Measurements from ENCODE around the gene MS4A10.
"Not testable (repeated sequence)": the region's sequence is repeated elsewhere in the genome, so short reads cannot be mapped to it uniquely, and the experiment has no call there.

Gene MS4A10

DNA sequence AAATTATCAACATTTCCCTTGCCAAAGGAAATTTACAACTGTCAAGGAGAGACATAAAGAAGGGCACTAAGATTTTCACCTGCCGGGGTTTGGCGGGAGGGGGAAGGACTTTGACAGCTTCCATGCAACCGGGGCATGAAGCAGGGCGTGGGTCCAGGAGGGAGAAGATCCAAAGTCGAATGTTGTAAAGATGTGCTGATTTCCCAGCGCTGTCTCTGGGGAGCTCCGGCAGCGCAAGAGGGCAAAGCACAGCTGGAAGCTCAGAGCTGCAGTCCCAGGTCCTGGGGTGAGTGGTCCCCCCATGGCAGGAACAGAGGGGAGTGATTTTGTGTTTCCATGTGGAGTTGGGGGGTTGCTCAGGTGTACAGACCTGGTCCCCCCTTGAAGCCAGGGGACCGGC lies at the start of gene MS4A10:
TSS of gene MS4A10 (plus strand) at position 198 of the 400 bp plus-strand sequence. CDS start 5,003 bp downstream, outside the sequence.
- DNase-seq (ENCODE audit: low read depth) = no peak

DNA sequence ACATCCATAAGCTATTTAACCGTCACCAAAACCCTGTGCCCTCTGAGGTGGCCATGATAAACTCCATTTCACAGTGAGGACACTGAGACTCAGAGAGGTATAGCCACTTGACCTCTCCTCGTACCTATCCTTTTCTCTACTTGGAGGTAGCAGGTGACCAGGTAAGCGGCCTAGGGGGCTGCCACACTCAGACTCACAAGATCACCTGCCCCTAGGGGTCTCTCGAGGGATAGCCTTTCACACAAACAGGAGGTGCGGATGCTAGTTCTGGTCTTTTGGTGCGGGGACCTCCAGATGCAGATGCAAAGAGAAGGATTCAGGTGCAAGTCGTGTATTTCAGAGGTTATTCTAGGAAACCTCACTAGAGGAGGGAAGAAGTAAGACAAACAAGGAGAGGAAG lies 46.0 kb upstream of the MS4A10 start:
- no peak overlapping the region for H3K4me3 ChIP-seq (ENCODE audit: low read depth, low read length)
- DNase-seq (ENCODE audit: low read depth) = no peak

More for the DNA sequence above, at the start of gene MS4A10:
- no peak within 1 kb of the TSS for H3K4me3 ChIP-seq (ENCODE audit: low read depth, low read length)

DNA sequence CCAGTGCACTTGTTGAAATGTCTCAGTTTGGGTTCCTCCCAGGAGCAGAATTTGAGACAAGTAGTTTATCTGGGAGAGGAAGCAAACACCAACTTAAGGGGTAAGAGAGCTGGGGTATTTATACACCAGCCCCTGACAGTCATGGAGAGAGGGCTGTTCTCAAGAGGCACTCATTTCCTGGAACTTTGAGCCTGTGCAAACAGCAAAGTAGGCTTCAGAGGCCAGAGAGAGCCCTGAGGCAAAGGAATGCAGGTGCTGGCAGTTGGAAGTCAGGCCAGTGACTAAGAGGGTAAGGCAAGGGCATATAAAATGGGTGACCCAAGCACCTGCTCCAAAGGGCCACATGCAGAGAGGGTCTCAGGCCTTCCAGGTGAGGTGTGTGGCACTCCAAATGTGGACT lies 44.6 kb upstream of the MS4A10 start:
- H3K4me3 ChIP-seq (ENCODE audit: low read depth, low read length) = no peak overlapping the region
- no peak for DNase-seq (ENCODE audit: low read depth)

DNA sequence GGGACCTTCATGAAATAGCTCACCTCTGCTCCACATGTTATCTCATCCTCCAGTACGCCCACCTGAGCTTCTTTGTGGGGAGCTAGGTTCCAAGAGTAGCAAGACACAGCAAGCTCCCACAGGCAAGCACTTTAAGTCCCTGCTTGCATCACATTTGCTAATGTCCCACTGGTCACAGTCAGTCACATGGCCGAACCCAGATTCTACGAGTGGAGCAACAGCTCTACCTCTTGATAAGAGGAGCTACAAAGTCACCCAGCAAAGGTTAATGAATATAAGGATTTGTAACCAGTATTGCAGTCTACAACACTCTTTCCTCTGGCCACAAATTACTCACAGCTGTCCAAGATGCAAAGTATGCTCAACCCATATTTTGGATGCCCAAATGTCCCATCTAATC lies 43.7 kb upstream of the MS4A10 start:
- no peak overlapping the region for H3K4me3 ChIP-seq (ENCODE audit: low read depth, low read length)
- DNase-seq (ENCODE audit: low read depth) = no peak

DNA sequence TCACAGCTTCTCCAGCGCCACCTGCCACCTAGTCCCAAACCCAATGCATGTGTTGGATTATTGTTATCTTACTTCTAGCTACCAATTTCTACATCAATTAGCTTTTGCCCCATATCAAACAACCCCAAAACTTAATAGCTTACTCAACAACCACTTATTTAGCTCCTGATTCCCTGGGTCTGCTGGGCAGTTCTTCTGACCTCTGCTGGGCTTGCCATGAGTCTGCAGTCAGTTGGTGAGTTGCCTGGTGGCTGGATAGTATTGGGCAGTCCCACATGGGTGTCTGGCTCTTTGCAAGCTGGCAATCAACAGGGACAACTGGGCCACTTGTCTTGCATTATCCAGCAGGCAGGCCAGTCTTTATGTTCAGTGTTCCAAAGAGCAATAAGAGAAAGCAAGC lies 42.1 kb upstream of the MS4A10 start:
- no peak overlapping the region for H3K4me3 ChIP-seq (ENCODE audit: low read depth, low read length)
- no peak for DNase-seq (ENCODE audit: low read depth)

DNA sequence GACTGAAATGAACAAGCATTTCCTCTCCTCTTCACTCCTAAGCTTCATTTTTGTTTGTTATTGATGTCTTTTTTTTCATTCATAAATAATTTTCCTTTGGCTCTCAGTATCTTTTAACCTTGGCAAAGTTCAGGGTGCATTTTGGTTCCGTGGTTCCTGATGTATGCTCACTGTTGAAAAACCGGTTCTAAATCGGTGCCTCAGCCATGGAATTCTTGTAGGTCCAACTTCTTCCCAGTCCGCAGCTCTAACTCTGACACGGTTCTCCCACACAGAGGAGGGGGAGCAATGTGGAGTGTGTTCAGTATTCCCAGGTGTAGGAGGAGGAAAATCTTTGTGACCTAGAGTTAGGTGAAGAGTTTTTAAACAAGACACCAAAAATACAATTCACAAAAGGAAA lies 41.0 kb upstream of the MS4A10 start:
- DNase-seq (ENCODE audit: low read depth) = no peak
- no peak overlapping the region for H3K4me3 ChIP-seq (ENCODE audit: low read depth, low read length)

DNA sequence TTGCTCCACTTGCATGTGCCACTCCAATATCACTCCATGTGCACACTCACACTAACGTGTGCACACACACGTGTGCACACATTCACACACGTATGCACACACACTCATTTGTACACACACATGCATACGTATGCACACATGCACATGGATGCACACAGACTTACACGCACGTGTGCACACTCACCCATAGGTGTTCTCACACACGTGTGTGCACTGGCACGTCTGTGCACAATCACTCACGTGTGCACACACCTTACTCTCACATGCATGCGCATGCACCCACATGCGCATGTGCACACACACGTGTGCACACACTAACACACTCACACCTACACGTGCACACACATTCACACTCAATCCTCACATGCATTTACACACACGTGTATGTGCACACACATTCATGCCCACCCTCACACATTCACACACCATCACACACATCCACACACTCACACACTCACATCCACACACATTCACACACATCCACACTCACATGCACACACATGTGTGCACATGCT lies 37.7 kb upstream of the MS4A10 start:
- H3K4me3 ChIP-seq (ENCODE audit: low read depth, low read length) = no peak overlapping the region
- no peak for DNase-seq (ENCODE audit: low read depth)

DNA sequence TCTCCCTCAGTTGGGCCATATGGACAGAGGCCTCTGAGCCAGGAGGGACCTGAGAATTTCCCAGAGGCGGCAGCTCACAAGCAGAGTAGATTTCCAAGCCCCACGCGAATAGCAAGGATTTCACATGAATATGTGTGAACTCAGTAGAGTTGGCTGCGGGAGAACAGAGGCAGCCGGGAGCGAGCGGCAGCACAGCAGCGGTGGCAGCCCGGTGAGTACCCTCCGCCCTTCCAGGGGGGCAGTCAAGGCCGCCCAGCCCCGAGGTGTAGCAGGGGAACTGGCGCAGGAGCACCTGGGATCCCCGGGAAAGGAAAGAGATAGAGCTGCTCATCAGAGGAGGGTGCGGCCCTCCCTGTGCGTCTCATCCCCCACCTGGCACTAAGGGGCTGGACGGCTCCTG lies 36.9 kb upstream of the MS4A10 start:
- no peak overlapping the region for H3K4me3 ChIP-seq (ENCODE audit: low read depth, low read length)
- DNase-seq (ENCODE audit: low read depth) = no peak

DNA sequence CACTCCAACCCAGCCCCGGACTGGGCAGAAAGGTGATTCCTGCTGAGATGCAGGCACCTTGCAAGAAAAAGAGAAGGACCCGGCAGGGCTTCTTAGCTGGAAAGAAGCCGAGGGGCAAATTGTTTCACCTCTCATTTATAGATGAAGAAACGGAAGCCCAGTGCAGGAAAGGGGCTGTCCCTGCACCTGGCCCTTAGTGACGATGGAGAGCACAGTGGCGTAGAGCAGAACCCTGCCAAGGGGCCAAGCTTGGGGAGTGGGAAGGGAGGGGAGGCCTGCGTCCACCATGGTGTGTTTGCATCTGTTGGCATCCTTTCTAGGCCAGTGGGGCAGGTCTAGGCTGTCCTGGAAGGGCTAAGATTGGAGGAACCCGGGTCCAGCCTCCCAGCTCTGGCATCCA lies 36.3 kb upstream of the MS4A10 start:
- DNase-seq (ENCODE audit: low read depth) = no peak
- no peak overlapping the region for H3K4me3 ChIP-seq (ENCODE audit: low read depth, low read length)

DNA sequence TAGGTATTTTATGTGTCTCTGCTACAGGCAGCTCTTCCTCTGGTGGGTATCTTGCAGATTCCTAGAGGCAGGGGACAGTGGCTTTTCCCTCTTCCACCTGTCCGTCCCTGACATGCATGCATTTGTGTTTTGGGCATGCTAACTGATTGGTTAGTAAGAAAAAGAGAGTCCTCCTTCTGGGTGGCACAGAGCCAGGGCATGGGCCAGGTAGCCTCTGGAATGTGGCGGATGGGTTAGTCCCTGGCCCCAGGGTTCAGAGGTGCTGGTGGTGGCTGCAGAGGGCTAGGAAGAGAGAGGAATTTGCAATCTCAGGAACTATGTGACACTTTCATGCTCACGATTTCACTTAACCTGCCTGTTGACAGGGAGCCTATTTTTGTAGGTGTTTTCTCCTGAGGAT lies 34.2 kb upstream of the MS4A10 start:
- DNase-seq (ENCODE audit: low read depth) = no peak
- no peak overlapping the region for H3K4me3 ChIP-seq (ENCODE audit: low read depth, low read length)

DNA sequence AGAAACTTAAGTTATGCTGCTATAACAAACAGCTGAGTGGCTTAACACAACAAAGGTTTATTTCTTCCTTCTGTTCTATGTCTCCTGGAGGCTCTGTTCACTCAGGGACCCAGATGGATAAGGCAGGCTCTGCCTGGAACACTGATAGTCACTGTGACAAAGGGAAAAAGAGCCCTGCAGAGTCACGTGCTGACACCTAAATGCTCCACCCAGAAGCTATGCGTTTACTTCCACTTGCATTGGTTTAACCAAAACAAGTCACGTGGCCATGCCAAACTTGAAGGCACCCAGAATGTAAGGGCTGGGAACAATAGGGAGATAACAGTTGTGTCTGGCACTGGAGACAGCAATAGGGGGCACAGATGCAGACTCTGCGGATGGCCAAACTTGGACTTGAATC lies 31.8 kb upstream of the MS4A10 start:
- no peak overlapping the region for H3K4me3 ChIP-seq (ENCODE audit: low read depth, low read length)
- DNase-seq (ENCODE audit: low read depth) = no peak

DNA sequence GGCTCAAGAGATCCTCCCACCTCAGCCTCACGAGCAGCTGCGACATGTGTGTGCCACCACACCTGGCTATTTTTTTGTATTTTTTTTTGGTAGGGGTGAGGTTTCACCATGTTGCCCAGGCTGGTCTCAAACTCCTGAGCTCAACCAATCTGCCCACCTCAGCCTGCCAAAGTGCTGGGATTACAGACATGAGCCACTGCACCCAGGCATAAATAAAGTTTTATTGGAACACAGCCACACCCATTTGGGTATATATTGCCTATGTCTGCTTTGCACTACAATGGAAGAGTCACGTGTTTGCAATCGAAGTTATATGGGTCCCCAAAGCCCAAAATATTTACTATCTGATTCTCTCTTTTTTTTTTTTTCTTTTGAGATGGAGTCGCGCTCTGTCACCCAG lies 30.2 kb upstream of the MS4A10 start:
- DNase-seq (ENCODE audit: low read depth) = no peak
- no peak overlapping the region for H3K4me3 ChIP-seq (ENCODE audit: low read depth, low read length)

DNA sequence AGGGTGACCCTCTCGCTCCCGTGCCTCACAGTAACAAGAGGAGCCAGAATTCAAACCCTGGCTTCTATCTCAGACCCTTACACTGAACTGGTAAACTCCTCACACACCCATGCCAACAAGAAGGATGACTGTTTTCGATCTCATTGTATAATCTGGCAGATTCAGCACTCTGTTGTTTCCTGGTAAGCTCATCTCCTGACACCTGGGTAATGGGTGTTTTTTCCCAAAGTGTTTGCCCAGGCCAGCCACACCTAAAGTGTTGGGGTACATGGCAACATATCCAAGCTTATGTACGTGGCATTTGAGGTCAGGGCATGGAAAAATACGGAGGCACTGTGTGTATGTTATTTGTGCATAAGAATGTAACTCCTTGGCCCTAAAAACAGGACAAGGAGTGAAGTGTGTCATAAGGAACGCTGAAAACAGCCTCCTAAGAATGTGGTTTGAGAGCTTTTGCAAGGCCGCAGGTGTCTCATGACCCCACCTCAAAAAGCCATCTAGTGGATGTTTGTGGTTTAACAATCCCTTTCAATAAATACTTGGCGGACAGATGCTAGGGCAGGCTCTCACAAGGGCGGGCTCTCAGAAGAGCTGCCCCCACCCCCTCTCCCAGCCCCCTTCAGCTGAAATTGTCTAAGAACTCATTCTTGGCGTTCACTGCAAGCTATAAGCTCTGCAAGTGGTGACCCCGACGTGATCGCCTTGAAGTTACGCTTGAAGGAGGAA lies 28.7 kb upstream of the MS4A10 start, which contains the start of gene MS4A15:
TSS of gene MS4A15 (plus strand) at position 561 of the 726 bp plus-strand sequence. CDS start 6,867 bp downstream, outside the sequence.
- H3K4me3 ChIP-seq (ENCODE audit: low read depth, low read length) = no peak within 1 kb of the TSS
- DNase-seq (ENCODE audit: low read depth) = no peak

DNA sequence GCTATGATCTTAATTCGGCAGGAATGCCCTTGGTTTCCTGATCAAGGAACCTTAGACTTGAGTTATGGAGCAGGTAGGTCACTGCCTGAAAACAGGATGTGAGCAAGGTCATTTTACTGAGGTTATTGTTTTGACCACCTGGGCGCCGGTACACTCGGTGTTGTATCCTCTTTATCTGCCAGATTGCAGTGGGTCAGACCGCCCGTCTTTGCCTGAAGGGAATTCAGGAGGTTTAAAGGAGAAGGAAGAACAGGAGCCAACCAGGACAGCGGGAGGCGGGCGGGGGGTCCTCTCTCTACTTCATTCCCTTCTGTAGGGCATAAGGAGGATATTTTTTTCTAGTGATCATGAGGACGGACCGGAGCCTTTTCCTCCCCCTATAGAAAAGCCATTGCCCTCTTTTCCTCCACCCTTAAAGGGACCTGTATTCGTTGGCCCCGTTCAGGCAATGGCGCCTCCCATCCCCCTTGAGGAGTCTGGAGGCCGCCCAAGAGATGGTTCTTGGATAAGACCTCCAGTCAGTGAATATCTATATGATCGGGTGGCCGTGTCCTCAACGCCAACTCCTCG lies 27.8 kb upstream of the MS4A10 start:
- no peak overlapping the region for H3K4me3 ChIP-seq (ENCODE audit: low read depth, low read length)
- DNase-seq (ENCODE audit: low read depth) = no peak

DNA sequence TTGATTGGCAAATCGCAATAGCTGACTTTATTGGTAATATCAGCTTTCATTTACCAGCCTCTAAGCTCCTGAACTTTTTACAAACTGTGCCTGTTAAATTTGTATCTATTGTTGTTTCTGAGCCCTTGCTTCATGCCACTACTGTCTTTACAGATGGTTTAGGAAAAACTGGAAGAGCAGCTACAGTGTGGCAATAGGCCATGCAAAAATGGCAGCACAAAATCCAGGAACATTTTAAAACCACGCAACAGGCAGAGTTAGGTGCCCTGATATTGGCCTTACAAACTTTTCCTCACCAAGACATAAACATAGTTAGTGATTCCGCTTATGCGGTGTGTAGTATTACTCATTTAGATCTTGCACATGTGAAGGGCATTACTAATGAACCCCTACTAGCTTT lies 26.5 kb upstream of the MS4A10 start:
- not testable (repeated sequence) for H3K4me3 ChIP-seq (ENCODE audit: low read depth, low read length); DNase-seq (ENCODE audit: low read depth)

DNA sequence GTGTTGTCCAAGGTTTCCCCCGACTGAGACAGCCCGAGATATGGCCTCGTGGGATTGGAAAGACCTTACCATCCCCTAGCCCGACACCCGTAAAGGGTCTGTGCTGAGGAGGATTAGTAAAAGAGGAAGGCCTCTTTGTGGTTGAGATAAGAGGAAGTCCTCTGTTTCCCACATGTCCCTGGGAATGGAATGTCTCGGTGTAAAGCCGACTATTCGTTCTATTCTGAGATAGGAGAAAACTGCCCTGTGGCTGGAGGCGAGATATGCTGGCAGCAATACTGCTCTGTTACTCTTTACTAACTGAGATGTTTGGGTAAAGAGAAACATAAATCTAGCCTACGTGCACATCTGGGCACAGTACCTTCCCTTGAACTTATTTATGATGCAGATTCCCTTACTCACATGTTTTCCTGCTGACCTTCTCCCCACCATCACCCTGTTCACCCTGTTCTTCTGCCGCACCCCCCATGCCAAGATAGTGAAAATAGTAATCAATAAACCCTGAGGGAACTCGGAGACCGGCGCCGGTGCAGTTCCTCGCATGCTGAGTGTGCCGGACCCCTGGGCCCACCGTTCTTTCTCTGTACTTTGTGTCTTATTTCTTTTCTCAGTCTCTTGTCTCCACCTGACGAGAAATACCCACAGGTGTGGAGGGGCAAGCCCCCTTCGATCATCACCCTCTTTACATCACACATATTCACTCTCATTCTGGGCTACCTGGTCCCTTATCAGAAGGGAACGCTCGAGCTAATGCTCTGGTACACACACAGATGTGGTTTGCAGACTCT lies 25.5 kb upstream of the MS4A10 start:
- not testable (repeated sequence) for DNase-seq (ENCODE audit: low read depth); H3K4me3 ChIP-seq (ENCODE audit: low read depth, low read length)

DNA sequence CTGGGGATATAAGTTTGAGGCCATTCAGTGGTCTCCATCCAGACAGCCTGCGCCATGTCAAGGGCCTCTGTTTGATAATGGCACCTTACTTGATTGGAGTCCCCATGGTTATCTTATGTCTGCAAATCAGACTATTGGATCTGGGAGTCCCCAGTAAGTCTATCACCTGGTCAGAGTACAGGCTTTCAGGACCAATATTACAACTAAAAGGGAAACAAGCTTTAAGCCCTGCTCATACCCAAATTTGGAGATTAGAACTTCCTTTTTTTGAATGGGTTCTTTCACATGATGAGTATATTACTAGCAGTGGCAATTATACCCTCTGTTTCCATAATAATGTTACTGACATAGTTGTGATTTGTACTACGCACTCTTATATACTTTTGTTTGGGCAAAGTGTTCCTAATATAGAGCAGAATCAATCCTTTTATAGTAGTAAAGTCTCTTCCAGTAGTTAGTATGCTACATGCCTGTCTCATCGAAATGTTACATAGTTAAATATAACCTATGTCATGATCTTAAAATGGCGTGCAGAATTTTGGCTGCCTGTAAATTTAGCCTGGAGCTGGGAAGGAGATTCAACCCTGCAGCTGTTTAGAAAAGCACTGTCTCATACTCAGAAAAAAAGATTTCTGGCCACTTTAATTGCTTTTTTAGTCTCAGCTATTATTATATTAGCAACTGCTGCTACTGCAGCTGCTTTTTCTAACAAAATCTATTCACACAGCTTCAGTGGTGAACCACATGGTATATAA lies 23.5 kb upstream of the MS4A10 start:
- H3K4me3 ChIP-seq (ENCODE audit: low read depth, low read length) = no peak overlapping the region
- no peak for DNase-seq (ENCODE audit: low read depth)

DNA sequence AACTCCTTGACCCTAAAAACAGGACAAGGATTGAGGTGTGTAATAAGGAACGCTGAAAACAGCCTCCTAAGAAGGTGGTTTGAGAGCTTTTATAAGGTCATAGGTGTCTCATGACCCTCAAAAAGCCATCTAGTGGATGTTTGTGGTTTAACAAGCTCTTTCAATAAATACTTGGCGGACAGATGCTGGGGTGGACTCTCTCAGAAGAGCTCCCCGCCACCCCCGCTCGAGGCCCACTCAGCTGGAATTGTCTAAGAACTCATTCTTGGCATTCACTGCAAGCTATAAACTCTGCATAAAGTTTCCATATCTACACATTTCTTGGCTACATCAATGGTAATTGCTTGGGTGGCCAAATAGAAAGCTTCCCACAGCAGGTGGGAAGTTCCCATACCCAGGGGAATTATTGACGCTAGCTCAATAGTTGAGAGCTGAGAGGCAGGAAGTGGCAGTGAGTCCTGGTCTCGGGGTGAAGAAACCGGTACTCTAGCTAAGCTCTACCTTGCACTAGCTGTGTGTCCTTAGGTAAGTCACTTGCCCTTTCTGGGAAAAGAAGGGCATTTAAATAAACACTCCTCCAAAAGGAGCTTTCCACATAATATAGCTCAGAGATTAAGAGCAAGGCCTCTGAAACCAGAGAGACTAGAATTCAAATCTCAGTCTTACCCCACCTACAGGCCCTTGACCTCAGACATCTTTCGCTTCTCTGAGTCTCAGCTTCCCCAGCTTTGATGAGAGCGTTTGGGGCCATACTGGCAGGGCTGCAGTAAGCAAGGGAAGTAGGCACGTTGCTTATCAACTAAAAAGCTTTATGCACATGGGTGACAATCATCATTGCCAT lies 22.1 kb upstream of the MS4A10 start:
- no peak for DNase-seq (ENCODE audit: low read depth)
- H3K4me3 ChIP-seq (ENCODE audit: low read depth, low read length) = no peak overlapping the region

Data from skeletal muscle cell (primary cell).